ENCODE measurements around the gene NKX2-3. TPM values are rescaled to one million over a fixed set of nuclear protein-coding genes. Genes with fewer than 3 reads are reported as not detected.

Gene NKX2-3
- total and polyA plus RNA-seq, 9 of the 15 experiments (the other 6 are each of a cell fraction or from before 2014, with no cell fraction given): not detected

- CTCF ChIA-PET (ENCODE audit: low intra/inter-chr PET ratio): no interaction called here
- no peak overlapping the region for H3K9ac ChIP-seq (ENCODE audit: insufficient read depth in 1 of 2, low read depth in 2 of 2, low read length in 2 of 2)
- no peak overlapping the region for H3K27ac ChIP-seq (ENCODE audit: extremely low read depth, low read depth, low read length)
- POLR2A ChIA-PET: interaction anchor here (0.8 to 1.7 kb wide), 2 partner anchors 12 to 13 kb away, joined by 3 read pairs; no protein-coding TSS in a partner anchor
- no peak overlapping the region for H3K4me2 ChIP-seq (ENCODE audit: insufficient read depth, low read length)
- H3K4me1 ChIP-seq (replicated peaks in 1 of 2; ENCODE audit: control insufficient read depth in 2 of 2, insufficient read depth in 2 of 2, low read length in 2 of 2): no peaks in the 10 kb centered on the region
- BruUV-seq (replicated peaks): no TSS peak
- no peak for FAIRE-seq
- WGBS (ENCODE audit: insufficient coverage, low coverage, missing lambda C conversion rate): 0% methylated on average over 5 of the region's 5 CpGs
- no peaks in the 10 kb centered on the region; the same call in 1 of the 2 replicates for H4K20me1 ChIP-seq (replicated peaks; ENCODE audit: control insufficient read depth, insufficient read depth, low read length)
- H3K9me3 ChIP-seq (replicated peaks; ENCODE audit: control insufficient read depth, insufficient read depth, low read depth, low read length): no peaks in the 10 kb centered on the region
- no peaks in the 10 kb centered on the region for H3K9me1 ChIP-seq (ENCODE audit: control insufficient read depth, insufficient read depth, low read length)
- intact Hi-C loops (cut with micrococcal nuclease) (loop anchor here (10.0 kb wide), 1 partner anchor 78 kb away; no protein-coding TSS in a partner anchor), in situ Hi-C loops (cut with MboI) (no loop called here)
- H3K27me3 ChIP-seq (ENCODE audit: control insufficient read depth in 2 of 2, insufficient read depth in 2 of 2, low read length in 2 of 2): peaks cover 0 to 10% of the 10 kb centered on the region in 2 experiments; a peak in 3 of 5 replicates
- H3K4me3 ChIP-seq: no peak overlapping the region
- ATAC-seq: no peak
- no peaks in the 10 kb centered on the region for H3K36me3 ChIP-seq (ENCODE audit: control insufficient read depth, insufficient read depth, low read length)
- H2AFZ ChIP-seq (ENCODE audit: low read depth, low read length): no peak overlapping the region
- H3K79me2 ChIP-seq (ENCODE audit: control insufficient read depth, insufficient read depth, low read length): no peaks in the 10 kb centered on the region
- DNase-seq (ENCODE audit: extremely low read depth in 1 of 4, low spot score in 3 of 4): no peak
- TF ChIP-seq ZNF253 (CRISPR knock-in tag; conservative IDR thresholded peaks at IDR 0.05): no peak
- no peak for TF ChIP-seq KLF10 (CRISPR knock-in tag; IDR thresholded peaks at IDR 0.05)
- TF ChIP-seq SIX5 (IDR thresholded peaks at IDR 0.05; ENCODE audit: borderline replicate concordance in 1 of 2, insufficient read depth in 1 of 2, low read depth in 1 of 2, low read length in 2 of 2): no peak
- TF ChIP-seq ERF (CRISPR knock-in tag; IDR thresholded peaks at IDR 0.05): no peak
- no peak for TF ChIP-seq MCM2 (IDR thresholded peaks at IDR 0.05; ENCODE audit: low read depth)
- TF ChIP-seq ZNF398 (CRISPR knock-in tag; IDR thresholded peaks at IDR 0.05): no peak
- TF ChIP-seq, protein P1, sequence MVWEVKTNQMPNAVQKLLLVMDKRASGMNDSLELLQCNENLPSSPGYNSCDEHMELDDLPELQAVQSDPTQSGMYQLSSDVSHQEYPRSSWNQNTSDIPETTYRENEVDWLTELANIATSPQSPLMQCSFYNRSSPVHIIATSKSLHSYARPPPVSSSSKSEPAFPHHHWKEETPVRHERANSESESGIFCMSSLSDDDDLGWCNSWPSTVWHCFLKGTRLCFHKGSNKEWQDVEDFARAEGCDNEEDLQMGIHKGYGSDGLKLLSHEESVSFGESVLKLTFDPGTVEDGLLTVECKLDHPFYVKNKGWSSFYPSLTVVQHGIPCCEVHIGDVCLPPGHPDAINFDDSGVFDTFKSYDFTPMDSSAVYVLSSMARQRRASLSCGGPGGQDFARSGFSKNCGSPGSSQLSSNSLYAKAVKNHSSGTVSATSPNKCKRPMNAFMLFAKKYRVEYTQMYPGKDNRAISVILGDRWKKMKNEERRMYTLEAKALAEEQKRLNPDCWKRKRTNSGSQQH (CRISPR knock-in tag; IDR thresholded peaks at IDR 0.05): no peak
- no peak for TF ChIP-seq CBFA2T2 (conservative IDR thresholded peaks at IDR 0.05)
- no peak for TF ChIP-seq CLOCK (CRISPR knock-in tag; IDR thresholded peaks at IDR 0.05; ENCODE audit: borderline replicate concordance)
- TF ChIP-seq, protein P2, sequence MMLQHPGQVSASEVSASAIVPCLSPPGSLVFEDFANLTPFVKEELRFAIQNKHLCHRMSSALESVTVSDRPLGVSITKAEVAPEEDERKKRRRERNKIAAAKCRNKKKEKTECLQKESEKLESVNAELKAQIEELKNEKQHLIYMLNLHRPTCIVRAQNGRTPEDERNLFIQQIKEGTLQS (IDR thresholded peaks at IDR 0.05): no peak
- TF ChIP-seq, protein P2 (CRISPR knock-in tag; conservative IDR thresholded peaks at IDR 0.05): no peak
- no peak for TF ChIP-seq TCFL5 (CRISPR knock-in tag; conservative IDR thresholded peaks at IDR 0.05)
- TF ChIP-seq TFAP4 (CRISPR knock-in tag; IDR thresholded peaks at IDR 0.05; ENCODE audit: borderline replicate concordance): no peak
- no peak for TF ChIP-seq ZNF444 (CRISPR knock-in tag; IDR thresholded peaks at IDR 0.05)
Measured at GRCh38 chr10:99487125-99487807, 45.5 kb upstream of the NKX2-3 start.
